NB4 (cell line): ENCODE measurements around the gene FAM120A.

Experiments used
- DNase-seq: peaks from one replicate; pipeline ENCODE4 v3.0.0; 2010; ENCODE audit warnings: low read depth
- H3K4me3 ChIP-seq: one replicate; pipeline ENCODE4 v1.5.1; 2011; ENCODE audit warnings: mild to moderate bottlenecking, low read depth, low read length, moderate library complexity
- MYC ChIP-seq: IDR thresholded peaks from 2 replicates; pipeline ENCODE4 v1.6.1; 2011; ENCODE audit warnings: low read depth, low read length
- POLR2A ChIP-seq: IDR thresholded peaks from 2 replicates; pipeline ENCODE4 v1.6.1; 2011; ENCODE audit warnings: mild to moderate bottlenecking; ENCODE audit not compliant: insufficient read length; ENCODE audit errors: extremely low read depth
- TF ChIP-seq, protein P1 (sequence below): IDR thresholded peaks from one replicate; pipeline ENCODE4 v1.5.1; 2012; ENCODE audit warnings: low read depth, low read length
- TF ChIP-seq, protein P2 (sequence below): IDR thresholded peaks from 2 replicates; pipeline ENCODE4 v1.6.1; 2011; ENCODE audit warnings: low read depth, low read length

FAM120A gene

DNA sequence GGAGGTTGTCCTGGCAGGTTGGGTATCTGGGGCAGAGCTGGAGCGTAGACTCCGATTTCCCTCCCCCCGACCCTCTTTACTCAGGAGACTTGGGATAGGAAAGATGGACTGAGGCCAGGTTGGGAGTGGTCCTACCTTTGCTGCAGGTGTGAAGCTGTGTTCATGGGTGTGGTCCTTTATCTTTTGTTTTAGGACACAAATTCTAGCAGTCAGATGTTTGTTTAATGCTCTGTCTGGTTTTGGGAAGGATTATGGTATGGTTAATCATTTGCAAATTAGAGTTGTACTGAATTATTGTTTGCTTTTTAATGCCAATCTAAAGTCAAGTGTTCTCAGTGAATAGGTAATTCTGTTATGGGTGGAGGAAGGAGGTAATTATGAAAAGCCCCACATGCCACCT lies 16.0 kb downstream of the FAM120A start:
- no peak for DNase-seq
- no peak overlapping the region for H3K4me3 ChIP-seq
- TF ChIP-seq, protein P1, sequence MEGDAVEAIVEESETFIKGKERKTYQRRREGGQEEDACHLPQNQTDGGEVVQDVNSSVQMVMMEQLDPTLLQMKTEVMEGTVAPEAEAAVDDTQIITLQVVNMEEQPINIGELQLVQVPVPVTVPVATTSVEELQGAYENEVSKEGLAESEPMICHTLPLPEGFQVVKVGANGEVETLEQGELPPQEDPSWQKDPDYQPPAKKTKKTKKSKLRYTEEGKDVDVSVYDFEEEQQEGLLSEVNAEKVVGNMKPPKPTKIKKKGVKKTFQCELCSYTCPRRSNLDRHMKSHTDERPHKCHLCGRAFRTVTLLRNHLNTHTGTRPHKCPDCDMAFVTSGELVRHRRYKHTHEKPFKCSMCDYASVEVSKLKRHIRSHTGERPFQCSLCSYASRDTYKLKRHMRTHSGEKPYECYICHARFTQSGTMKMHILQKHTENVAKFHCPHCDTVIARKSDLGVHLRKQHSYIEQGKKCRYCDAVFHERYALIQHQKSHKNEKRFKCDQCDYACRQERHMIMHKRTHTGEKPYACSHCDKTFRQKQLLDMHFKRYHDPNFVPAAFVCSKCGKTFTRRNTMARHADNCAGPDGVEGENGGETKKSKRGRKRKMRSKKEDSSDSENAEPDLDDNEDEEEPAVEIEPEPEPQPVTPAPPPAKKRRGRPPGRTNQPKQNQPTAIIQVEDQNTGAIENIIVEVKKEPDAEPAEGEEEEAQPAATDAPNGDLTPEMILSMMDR, result no peak
- TF ChIP-seq MYC (no peak), POLR2A (no peak)
- TF ChIP-seq, protein P2, sequence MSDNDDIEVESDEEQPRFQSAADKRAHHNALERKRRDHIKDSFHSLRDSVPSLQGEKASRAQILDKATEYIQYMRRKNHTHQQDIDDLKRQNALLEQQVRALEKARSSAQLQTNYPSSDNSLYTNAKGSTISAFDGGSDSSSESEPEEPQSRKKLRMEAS, result no peak

DNA sequence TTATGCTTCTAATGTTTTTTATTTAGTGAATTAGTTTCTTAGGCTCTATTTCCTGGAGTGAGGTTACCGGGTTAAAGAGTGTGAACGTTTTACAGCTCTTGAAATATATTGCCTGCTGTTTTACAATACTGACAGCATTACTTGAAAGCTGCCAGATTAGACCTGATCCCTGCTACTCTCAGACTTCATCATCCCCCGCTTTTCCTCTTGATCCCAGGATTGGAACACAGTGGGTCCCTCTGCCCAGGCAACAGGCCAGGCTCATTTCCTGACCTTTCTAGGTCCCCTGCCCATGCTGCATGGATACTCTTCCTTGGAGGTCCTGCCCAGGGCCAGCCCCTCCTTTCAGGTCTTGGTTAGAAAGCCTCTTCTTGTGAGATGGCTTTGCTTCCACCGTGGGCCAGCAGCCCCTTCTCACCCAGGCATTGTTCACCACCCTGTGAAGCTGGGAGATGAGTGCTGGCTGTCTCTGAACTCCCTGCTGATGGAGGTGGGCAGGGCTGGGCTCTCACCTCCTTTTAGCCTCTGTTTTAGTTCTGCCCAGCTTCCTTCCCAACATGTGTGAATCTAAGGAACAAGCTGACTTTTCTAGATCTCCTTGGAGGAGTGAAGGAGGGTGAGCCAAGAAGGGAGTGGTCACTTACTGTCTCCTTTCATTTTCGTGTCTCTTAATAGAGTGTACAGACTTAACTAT lies 17.4 kb downstream of the FAM120A start:
- DNase-seq, result no peak
- no peak for TF ChIP-seq MYC
- TF ChIP-seq, protein P1, result no peak
- no peak for TF ChIP-seq POLR2A
- TF ChIP-seq, protein P2, result no peak
- H3K4me3 ChIP-seq, result no peak overlapping the region

DNA sequence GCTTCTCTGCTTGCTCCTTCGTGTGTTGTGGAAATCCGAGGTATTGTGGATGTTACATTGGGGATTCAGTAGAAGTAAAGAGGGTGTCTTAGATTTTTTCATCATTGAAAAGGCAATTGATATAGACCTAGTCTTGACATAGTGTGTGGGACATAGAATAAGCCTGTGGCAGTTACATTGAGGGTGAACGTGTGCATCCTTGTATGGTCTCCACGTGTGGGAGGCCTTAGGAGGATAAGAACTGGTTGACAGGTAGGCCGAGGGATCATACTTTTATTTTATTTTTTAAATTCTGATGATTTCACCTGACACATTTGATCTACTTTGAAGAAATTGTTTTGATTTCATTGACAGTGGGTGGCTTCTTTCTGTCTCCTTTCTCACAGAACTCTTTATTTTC lies 18.9 kb downstream of the FAM120A start:
- no peak for TF ChIP-seq MYC
- TF ChIP-seq, protein P2, result no peak
- TF ChIP-seq, protein P1, result no peak
- TF ChIP-seq POLR2A, result no peak
- H3K4me3 ChIP-seq, result no peak overlapping the region
- DNase-seq, result no peak

DNA sequence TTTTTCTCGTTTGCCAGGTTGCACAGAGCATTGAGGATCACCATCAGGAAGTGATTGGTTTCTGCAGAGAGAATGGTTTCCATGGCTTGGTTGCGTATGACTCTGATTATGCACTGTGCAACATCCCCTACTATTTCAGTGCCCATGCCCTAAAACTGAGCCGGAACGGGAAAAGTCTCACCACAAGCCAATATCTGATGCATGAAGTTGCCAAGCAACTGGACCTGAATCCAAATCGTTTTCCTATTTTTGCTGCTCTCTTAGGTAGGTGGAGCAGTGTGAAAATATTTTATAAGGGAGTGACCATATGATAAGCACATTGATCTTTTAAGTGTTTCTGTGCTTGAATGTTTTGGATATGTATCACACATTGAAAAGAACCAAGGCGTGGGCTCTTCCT lies 19.6 kb downstream of the FAM120A start:
- DNase-seq, result no peak
- no peak overlapping the region for H3K4me3 ChIP-seq
- TF ChIP-seq POLR2A, result no peak
- no peak for TF ChIP-seq MYC
- TF ChIP-seq, protein P2, result no peak
- TF ChIP-seq, protein P1, result no peak

DNA sequence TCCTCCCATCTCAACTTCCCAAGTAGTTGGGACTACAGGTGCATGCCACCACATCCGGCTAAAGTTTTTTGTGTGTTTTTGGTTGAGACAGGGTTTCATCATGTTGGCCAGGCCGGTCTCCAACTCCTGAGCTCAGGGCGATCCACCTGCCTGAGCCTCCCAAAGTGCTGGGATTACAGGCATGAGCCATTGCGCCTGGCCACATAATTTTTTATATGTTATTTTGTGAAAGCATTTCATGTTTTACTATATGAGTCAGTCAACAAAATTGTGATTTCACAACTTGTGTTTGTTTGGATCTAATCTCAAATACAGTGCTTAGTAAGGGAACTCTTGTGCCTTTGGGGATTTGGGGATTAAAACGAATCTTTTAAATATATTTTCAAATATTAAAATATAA lies 21.9 kb downstream of the FAM120A start:
- DNase-seq, result no peak
- no peak overlapping the region for H3K4me3 ChIP-seq
- TF ChIP-seq MYC, result no peak
- TF ChIP-seq POLR2A, result no peak
- TF ChIP-seq, protein P2, result no peak
- TF ChIP-seq, protein P1, result no peak

DNA sequence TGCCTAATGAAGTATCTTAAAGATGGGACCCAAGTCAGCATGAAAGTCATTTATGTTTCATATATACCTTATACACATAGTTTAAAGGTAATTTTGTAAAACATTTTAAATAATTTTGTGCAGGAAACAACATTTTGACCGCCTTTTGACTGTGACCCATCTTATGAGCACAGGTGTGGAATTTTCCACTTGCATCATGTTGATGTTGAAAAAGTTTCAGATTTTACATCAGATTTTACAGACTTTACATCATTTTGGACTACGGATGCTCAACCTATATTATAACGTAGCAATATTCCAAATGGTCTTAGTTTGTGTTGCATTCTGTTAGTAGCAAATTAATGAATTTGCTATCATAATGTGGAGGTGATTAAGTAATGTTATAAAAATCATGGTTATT lies 23.6 kb downstream of the FAM120A start:
- TF ChIP-seq MYC (no peak), POLR2A (no peak)
- TF ChIP-seq, protein P2, result no peak
- no peak overlapping the region for H3K4me3 ChIP-seq
- DNase-seq, result no peak
